Left hindlimb (tissue), 1 donor: ENCODE data around the gene NUDT8.
"Not testable (repeated sequence)": the region's sequence is repeated elsewhere in the genome, so short reads cannot be mapped to it uniquely, and the experiment has no call there.

Experiments used
- DNase-seq: peaks from one replicate; pipeline ENCODE4 v3.0.0-alpha.2; 2018

NUDT8 gene

GRCh38 chr11:67659651-67660165 lies 30.0 kb upstream of the NUDT8 start:
- DNase-seq: not testable (repeated sequence)

DNA sequence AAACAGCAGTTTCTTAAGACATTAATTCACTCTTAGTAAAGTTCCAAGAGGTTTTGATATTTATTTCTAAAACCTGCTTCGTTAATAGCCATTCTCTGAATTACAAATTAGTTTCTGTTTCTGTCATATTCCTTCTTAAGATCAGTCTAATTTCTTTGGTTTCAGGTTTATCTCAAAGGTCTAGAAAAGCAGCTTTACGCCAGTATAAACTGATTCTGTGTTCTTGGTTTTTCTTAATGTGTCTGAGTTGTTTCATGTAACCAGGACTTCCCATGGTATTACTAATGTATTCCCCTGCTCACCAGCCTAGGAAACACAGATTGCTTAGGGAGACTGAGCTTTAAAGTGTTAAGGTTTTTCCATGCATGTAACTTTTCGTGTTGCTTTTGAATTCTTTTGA lies 27.6 kb upstream of the NUDT8 start:
- no peak for DNase-seq

GRCh38 chr11:67656278-67656922 lies 26.7 kb upstream of the NUDT8 start:
- no peak for DNase-seq

DNA sequence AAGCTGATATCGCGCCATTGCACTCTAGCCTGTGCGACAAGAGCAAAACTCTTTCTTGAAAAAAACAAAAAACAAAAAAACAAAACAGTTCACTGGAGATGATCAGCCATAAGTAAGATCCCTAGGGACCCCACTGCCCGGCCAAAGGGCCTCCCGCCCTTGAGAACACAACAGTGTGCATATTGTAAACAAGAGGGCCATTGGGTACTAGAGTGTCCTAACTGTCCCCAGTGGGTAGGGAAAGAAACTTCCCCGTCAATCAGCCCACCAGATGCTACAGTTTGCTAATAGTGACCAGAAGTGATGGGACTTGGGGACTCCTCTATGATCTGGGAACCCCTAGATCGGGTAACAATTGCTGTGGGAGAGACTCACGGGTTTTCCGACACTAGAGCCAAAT lies 24.5 kb upstream of the NUDT8 start:
- no peak for DNase-seq

- no peak for DNase-seq
These were observed 23.5 kb upstream of the NUDT8 start for GRCh38 chr11:67652965-67653845.

DNA sequence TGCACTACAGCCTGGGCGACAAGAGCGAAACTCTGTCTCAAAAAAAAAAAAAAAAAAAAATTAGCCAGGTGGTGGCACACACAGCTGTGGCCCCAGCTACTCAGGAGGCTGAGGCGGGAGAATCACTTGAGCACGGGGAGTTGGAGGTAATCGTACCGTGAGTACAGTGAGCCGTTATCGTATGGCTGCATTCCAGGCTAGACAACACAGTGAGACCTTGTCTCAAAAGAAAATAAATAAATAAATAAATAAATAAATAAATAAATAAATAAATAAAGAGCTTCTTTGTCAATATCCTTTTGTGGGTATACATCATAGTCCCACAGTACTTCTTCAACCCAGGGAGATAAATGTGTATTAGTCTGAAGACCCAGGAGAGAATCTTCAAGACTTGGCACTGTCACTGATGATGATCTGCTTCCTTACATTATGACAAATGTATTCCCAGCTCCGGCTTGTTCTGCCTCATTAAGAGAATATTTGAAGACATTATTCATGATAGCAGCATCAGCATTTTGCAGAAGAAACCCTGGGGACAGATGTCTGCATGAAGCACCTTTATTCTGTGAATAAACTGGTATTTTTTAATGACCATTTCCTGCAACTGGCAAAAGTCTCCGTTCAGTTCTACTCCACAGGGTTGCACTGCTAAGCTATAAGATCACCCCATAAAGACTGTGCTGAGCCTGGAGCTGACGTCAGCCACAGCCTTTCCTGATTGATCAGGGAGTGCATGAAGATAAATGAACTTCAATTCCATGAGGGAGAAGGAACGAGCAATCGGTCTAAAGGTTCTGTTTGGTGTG lies 22.4 kb upstream of the NUDT8 start:
- no peak for DNase-seq

DNA sequence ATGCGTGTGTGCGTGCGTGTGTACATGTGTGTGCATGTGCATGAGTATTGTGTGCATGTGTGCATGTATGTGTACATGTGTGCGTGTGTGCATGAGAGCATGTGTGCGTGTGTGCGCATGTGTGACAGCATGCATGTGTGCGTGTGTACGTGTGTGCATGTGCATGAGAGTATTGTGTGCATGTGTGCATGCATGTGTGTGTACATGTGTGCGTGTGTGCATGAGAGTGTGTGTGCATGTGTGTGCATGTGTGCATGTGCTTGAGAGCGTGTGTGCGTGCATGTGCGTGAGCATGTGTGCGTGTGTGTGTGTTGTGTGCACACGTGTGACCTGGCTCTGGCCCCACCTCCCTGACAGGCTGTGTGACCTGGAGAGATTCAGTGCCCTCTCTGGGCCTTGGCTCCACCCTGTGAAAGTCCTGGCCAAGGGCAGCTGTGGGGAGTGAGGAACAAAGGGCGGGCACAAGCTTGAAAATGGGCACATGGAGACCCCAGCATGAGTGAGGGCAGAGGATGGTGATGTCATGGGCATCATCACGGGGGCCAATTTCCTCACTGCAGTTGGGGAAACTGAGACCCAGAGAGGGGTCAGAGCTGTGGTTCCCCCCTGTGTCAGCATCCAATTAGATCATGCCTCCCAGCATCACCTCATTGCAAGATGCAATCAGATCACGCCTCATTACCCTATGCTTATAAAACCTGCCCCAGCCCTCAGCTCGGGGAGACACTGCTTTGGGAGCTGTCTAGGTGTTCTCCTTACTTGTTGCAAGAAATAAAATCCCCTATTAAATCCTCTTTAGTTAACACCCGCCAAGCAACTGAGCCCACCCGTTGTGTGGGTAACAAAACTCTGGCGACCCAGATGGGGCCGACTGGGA lies 20.1 kb upstream of the NUDT8 start:
- DNase-seq: no peak

DNA sequence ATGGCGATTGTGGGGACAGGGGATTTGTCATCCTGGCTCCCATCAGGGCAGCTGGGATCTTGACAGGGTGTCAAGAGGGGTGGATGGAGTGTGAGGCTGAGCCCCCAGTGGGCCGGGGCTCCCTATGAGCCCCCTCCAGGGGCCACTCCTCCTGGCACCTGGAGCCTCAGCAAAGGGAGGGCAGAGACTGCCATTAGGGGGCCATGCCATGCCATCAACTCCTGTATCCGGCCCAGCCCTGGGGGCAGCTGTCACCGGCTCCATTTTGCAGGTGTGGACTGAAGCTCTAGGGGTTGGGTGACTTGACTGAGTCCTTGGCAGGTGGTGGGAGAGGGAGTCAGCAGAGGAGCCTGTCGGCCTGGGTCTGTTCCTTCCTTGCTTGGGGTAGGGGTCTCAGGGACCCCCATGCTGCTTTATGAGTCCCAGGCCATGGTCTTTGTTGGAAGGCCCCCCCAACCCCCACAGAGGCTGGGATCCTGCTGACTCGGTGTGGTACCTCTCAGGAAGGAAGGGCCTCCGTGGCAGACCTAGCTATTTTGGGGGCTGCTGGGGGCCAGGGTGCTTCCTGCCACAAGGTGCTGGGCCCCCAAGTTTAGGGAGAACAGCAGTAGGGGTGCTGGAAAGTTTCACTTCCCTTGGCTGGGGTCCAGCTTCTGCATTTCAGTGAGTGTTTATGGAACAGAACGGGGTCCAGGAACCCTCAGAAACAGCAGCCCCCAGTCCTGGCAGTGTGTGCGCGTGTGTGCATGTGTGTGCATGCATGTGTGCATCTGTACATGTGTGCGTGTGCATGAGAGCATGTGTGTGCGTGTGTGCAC lies 19.3 kb upstream of the NUDT8 start:
- no peak for DNase-seq

- DNase-seq: no peak
These were observed 18.5 kb upstream of the NUDT8 start for GRCh38 chr11:67648140-67648795.

DNA sequence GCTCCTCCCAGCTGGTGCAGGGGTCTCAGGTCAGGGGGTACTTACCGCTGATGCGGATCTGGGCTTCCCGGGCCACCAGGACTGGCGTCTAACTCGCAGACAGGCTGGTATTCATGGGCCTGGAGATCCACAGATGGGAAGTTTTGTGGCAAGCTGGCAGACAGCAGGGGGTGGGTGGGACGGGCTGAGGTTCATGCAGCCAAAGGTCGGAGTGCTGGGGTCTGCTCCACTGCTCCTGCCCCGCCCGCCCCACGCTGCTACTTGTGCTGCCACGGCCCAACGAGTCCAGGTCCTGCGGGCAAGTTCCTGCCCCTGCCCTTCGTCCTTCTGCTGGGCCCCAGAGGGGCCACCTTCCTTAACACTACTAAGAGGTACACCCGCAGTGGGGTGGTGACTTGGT lies 17.7 kb upstream of the NUDT8 start:
- no peak for DNase-seq

GRCh38 chr11:67646535-67647336 lies 17.0 kb upstream of the NUDT8 start:
- no peak for DNase-seq

GRCh38 chr11:67645521-67646461 lies 16.1 kb upstream of the NUDT8 start:
- no peak for DNase-seq

DNA sequence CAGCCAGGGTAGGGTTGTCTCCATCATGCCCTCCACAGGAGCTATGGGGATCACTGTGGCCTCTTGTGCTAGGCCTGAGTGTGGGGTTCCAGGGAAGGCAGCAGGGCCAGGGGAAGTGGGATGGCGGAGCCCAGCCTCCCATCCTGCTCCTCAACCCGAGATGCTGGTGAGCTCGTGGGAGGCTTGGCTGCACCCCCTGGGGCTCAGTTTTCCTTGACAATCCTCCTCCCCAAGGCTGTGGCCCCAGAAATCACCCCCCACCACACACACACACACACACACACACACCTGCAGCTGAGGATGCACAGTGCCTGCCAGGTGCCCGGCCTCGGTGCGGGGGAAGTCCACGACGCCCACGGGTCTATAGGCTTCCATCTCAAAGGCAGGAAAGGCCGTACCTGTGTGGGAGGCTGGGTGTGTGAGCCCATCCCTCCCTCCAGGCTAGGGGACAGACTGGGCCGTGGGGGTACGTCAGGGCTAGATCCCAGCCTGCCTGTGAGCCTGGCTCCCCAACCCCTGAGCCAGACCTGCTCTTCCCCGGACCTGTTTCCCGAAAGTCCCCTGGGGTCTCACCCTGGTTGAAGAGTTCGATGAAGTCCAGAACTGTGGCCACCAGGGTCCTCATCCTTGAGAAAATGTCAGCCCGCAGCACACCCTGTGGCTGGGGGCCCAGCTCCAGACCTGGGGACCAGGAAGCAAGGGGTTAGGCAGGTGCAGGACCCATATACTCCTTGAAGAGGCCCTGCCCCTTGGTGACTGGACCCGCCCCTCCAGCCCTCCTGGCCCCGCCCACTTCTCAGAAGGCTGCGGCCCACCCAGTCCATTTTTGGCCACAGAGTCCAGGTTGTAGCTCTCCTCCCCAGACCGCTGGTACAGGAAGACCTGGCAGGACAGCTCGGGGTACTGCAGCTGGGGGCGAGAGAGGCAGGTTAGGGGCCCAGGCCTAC lies 15.0 kb upstream of the NUDT8 start:
- no peak for DNase-seq

- DNase-seq: no peak
These were observed 14.3 kb upstream of the NUDT8 start for GRCh38 chr11:67644042-67644441.

GRCh38 chr11:67642173-67643120 lies 12.7 kb upstream of the NUDT8 start:
- DNase-seq: no peak
